Caco-2 (cell line): ENCODE results near the gene MUC5B. TPM values are rescaled to one million over a fixed set of nuclear protein-coding genes. Genes with fewer than 3 reads are reported as not detected.

Source experiments
- BruUV-seq: library from RNA; stranded (reverse); fragments of 400-500 nt; replicated peaks from 2 replicates; lab custom pipeline; 2021; lab: Mats Ljungman, UMichigan
- CTCF ChIA-PET: fragments of 300-600 bp; sonication (Branson Sonifier 250); formaldehyde crosslinking; loops from one replicate; lab custom pipeline; 2022; ENCODE audit warnings: antibody characterized with exemption; lab: Charles Lee
- POLR2A ChIA-PET: fragments of 300-600 bp; sonication (Branson Sonifier 250); formaldehyde crosslinking; loops from one replicate; lab custom pipeline; 2022; ENCODE audit warnings: antibody characterized with exemption; lab: Charles Lee
- DNase-seq, 2 experiments: peaks; one replicate each; pipeline versions ENCODE4 v3.0.0 to v3.0.0-alpha.2; 2020 to 2022
- H3K27me3 ChIP-seq: replicated peaks from 2 replicates; pipeline ENCODE4 v1.6.0; 2011; ENCODE audit warnings: low read length; ENCODE audit not compliant: control insufficient read depth, insufficient read depth
- H3K36me3 ChIP-seq: 2 replicates; pipeline ENCODE4 v1.5.1; 2011; ENCODE audit warnings: low read length; ENCODE audit not compliant: control insufficient read depth, insufficient read depth
- H3K4me1 ChIP-seq: fragments of 250-450 bp; sonication (Bioruptor Pico); 2 replicates; pipeline ENCODE4 v1.5.1; 2020; ENCODE audit warnings: mild to moderate bottlenecking
- H3K4me3 ChIP-seq: 2 replicates; pipeline ENCODE4 v1.5.1; 2011; ENCODE audit warnings: low read depth, mild to moderate bottlenecking, control low read depth, low read length
- H3K9me3 ChIP-seq: fragments of 250-450 bp; sonication (Bioruptor Pico); 2 replicates; pipeline ENCODE4 v1.5.1; 2020; ENCODE audit warnings: mild to moderate bottlenecking, moderate library complexity
- H3K27ac Mint-ChIP-seq: one replicate; pipeline ENCODE4 v1.8.0; 2022; ENCODE audit warnings: mixed read lengths; ENCODE audit not compliant: unreplicated experiment
- H3K27me3 Mint-ChIP-seq: one replicate; pipeline ENCODE4 v1.8.0; 2022; ENCODE audit warnings: mixed read lengths; ENCODE audit not compliant: insufficient read depth, unreplicated experiment
- H3K36me3 Mint-ChIP-seq: one replicate; pipeline ENCODE4 v1.8.0; 2022; ENCODE audit warnings: mild to moderate bottlenecking, mixed read lengths; ENCODE audit not compliant: insufficient read depth, unreplicated experiment
- H3K4me1 Mint-ChIP-seq: one replicate; pipeline ENCODE4 v1.8.0; 2022; ENCODE audit warnings: low read depth, mixed read lengths; ENCODE audit not compliant: unreplicated experiment
- H3K4me3 Mint-ChIP-seq: one replicate; pipeline ENCODE4 v1.8.0; 2022; ENCODE audit warnings: mild to moderate bottlenecking, moderate library complexity, mixed read lengths; ENCODE audit not compliant: unreplicated experiment
- H3K9me3 Mint-ChIP-seq: one replicate; pipeline ENCODE4 v1.8.0; 2022; ENCODE audit warnings: mixed read lengths; ENCODE audit not compliant: unreplicated experiment
- CTCF ChIP-seq, 2 experiments: fragments of 200-600 bp in 1 of 2; IDR thresholded peaks; 1 replicate in 1 of 2; 2 replicates in 1 of 2; pipeline versions ENCODE4 v1.5.1 to v1.8.0; 2011 to 2022; ENCODE audit warnings: antibody characterized with exemption in 1 of 2, control low read depth in 1 of 2, inconsistent platforms in 1 of 2, low read depth in 1 of 2, low read length in 1 of 2, mild to moderate bottlenecking in 1 of 2, moderate library complexity in 1 of 2; ENCODE audit not compliant: insufficient read depth in 1 of 2, severe bottlenecking in 1 of 2, unreplicated experiment in 1 of 2
- intact Hi-C: fragments of 100-400 bp; cut with micrococcal nuclease; formaldehyde crosslinking; loops from one replicate; pipeline ENCODE4 v1.10.0; 2022; ENCODE audit not compliant: unreplicated experiment
- total RNA-seq: library from RNA; stranded (reverse); gene quantifications from 2 replicates; pipeline ENCODE4 v1.2.3, GENCODE V29; 2022

The MUC5B gene
- total RNA-seq, 1 experiment from 2014 or later = not detected

GRCh38 chr11:1239596-1240205 lies 16.8 kb downstream of the MUC5B start:
- Mint-ChIP-seq H3K9me3 (no peaks in the 10 kb centered on the region), H3K27me3 (peaks cover 11% of the 10 kb centered on the region), H3K27ac (no peak overlapping the region), H3K36me3 (no peaks in the 10 kb centered on the region), H3K4me1 (no peaks in the 10 kb centered on the region), H3K4me3 (no peak overlapping the region)
- ChIA-PET POLR2A (interaction anchor here (0.6 kb wide), 1 partner anchor 23 kb away, joined by 3 read pairs; no protein-coding TSS in a partner anchor), CTCF (no interaction called here)
- no peaks in the 10 kb centered on the region for H3K9me3 ChIP-seq
- TF ChIP-seq CTCF (IDR thresholded peaks at IDR 0.05; ENCODE audit: insufficient read depth in 1 of 2, low read depth in 1 of 2, low read length in 1 of 2, severe bottlenecking in 1 of 2, unreplicated experiment in 1 of 2) = no peak
- no peaks in the 10 kb centered on the region for H3K4me1 ChIP-seq
- H3K4me3 ChIP-seq = no peak overlapping the region
- intact Hi-C loops = loop anchor here (10.0 kb wide), 1 partner anchor 125 kb away; no protein-coding TSS in a partner anchor
- H3K27me3 ChIP-seq = no peaks in the 10 kb centered on the region
- BruUV-seq = no TSS peak
- no peak for DNase-seq
- H3K36me3 ChIP-seq = no peaks in the 10 kb centered on the region

- no peaks in the 10 kb centered on the region for H3K36me3 Mint-ChIP-seq
- H3K36me3 ChIP-seq = no peaks in the 10 kb centered on the region
- no peaks in the 10 kb centered on the region for H3K4me1 ChIP-seq
- no peaks in the 10 kb centered on the region for H3K9me3 Mint-ChIP-seq
- no peaks in the 10 kb centered on the region for H3K27me3 ChIP-seq
- POLR2A ChIA-PET = no interaction called here
- H3K4me3 Mint-ChIP-seq = no peak overlapping the region
- peaks cover 9% of the 10 kb centered on the region for H3K27me3 Mint-ChIP-seq
- TF ChIP-seq CTCF (IDR thresholded peaks at IDR 0.05; ENCODE audit: insufficient read depth in 1 of 2, low read depth in 1 of 2, low read length in 1 of 2, severe bottlenecking in 1 of 2, unreplicated experiment in 1 of 2) = no peak
- DNase-seq = no peak
- H3K27ac Mint-ChIP-seq = no peak overlapping the region
- intact Hi-C loops = no loop called here
- H3K4me1 Mint-ChIP-seq = no peaks in the 10 kb centered on the region
- H3K4me3 ChIP-seq = no peak overlapping the region
- no peaks in the 10 kb centered on the region for H3K9me3 ChIP-seq
- no TSS peak for BruUV-seq
- CTCF ChIA-PET = no interaction called here
Measured at GRCh38 chr11:1240771-1241170, 17.9 kb downstream of the MUC5B start.

GRCh38 chr11:1241706-1242105 lies 18.8 kb downstream of the MUC5B start:
- BruUV-seq = no TSS peak
- no peaks in the 10 kb centered on the region for H3K4me1 Mint-ChIP-seq
- no peak overlapping the region for H3K4me3 Mint-ChIP-seq
- H3K27me3 ChIP-seq = no peaks in the 10 kb centered on the region
- peaks cover 6% of the 10 kb centered on the region for H3K27me3 Mint-ChIP-seq
- H3K9me3 ChIP-seq = no peaks in the 10 kb centered on the region
- intact Hi-C loops = no loop called here
- H3K36me3 ChIP-seq = no peaks in the 10 kb centered on the region
- H3K36me3 Mint-ChIP-seq = no peaks in the 10 kb centered on the region
- no peak for TF ChIP-seq CTCF (IDR thresholded peaks at IDR 0.05; ENCODE audit: insufficient read depth in 1 of 2, low read depth in 1 of 2, low read length in 1 of 2, severe bottlenecking in 1 of 2, unreplicated experiment in 1 of 2)
- H3K9me3 Mint-ChIP-seq = no peaks in the 10 kb centered on the region
- no peak overlapping the region for H3K27ac Mint-ChIP-seq
- POLR2A ChIA-PET = no interaction called here
- H3K4me1 ChIP-seq = no peaks in the 10 kb centered on the region
- CTCF ChIA-PET = no interaction called here
- no peak overlapping the region for H3K4me3 ChIP-seq
- DNase-seq = no peak
